ENCODE data around the gene ZFYVE27. TPM values are rescaled to one million over a fixed set of nuclear protein-coding genes. Genes with fewer than 3 reads are reported as not detected.
A peak's percentile ranks its signal among the peaks of the same experiment; 100 is the strongest.

ZFYVE27 gene
- total RNA-seq, 2 donors from 2014 or later: 14.8 to 32.6 TPM

- H3K27ac ChIP-seq: peak overlapping the region; percentile 85 to 91 (median 88)
- DNase-seq: no peak
- TF ChIP-seq CTCF (IDR thresholded peaks at IDR 0.05): no peak
- TF ChIP-seq POLR2A (IDR thresholded peaks at IDR 0.05): no peak
- H3K4me1 ChIP-seq: peaks cover 84% of the 10 kb centered on the region
- no peak overlapping the region for H3K4me3 ChIP-seq
- H3K36me3 ChIP-seq (replicated peaks in 1 of 2; ENCODE audit: insufficient read depth in 1 of 2, low read depth in 2 of 2): no peaks in the 10 kb centered on the region
- intact Hi-C loops (cut with DNase I): no loop called here
- H3K9me3 ChIP-seq: no peaks in the 10 kb centered on the region
- H3K27me3 ChIP-seq: no peaks in the 10 kb centered on the region
- WGBS, 2 donors: 28 to 35% methylated on average over 5 of the region's 6 CpGs
- no peak for ATAC-seq
Observed at GRCh38 chr10:97789770-97790397, 53.0 kb downstream of the ZFYVE27 start.

GRCh38 chr10:97791824-97792721 lies 55.1 kb downstream of the ZFYVE27 start:
- Histone ChIP-seq H3K4me3 (no peak overlapping the region), H3K27ac (peak overlapping the region; percentile 86 to 91 (median 88)), H3K4me1 (peaks cover 63% of the 10 kb centered on the region), H3K9me3 (no peaks in the 10 kb centered on the region), H3K36me3 (replicated peaks in 1 of 2; ENCODE audit: insufficient read depth in 1 of 2, low read depth in 2 of 2) (no peaks in the 10 kb centered on the region), H3K27me3 (no peaks in the 10 kb centered on the region)
- WGBS, 2 donors: 10 to 13% methylated on average over 5 to 13 of the region's 13 CpGs
- DNase-seq (peak; percentile 80 to 93 (median 90)), ATAC-seq (peak; percentile 49)
- peak in 1 of 3 donors; percentile 33 for TF ChIP-seq POLR2A (IDR thresholded peaks at IDR 0.05)
- TF ChIP-seq CTCF (IDR thresholded peaks at IDR 0.05): peak; percentile 78 to 89 (median 83)
- intact Hi-C loops (cut with DNase I): no loop called here

GRCh38 chr10:97795886-97796285 lies 59.0 kb downstream of the ZFYVE27 start:
- H3K4me3 ChIP-seq: no peak overlapping the region
- peaks cover 0 to 8% (median 0%) of the 10 kb centered on the region in 3 donors for H3K9me3 ChIP-seq
- intact Hi-C loops (cut with DNase I): no loop called here
- ATAC-seq (no peak), DNase-seq (peak in 1 of 4 donors; percentile 56)
- peaks cover 29% of the 10 kb centered on the region for H3K4me1 ChIP-seq
- H3K36me3 ChIP-seq (replicated peaks in 1 of 2; ENCODE audit: insufficient read depth in 1 of 2, low read depth in 2 of 2): no peaks in the 10 kb centered on the region
- no peak overlapping the region for H3K27ac ChIP-seq
- no peaks in the 10 kb centered on the region for H3K27me3 ChIP-seq
- 81 to 84% methylated on average over 4 of the region's 4 CpGs for WGBS, 2 donors
- peak in 2 of 7 experiments; percentile 10 to 35 for TF ChIP-seq CTCF (IDR thresholded peaks at IDR 0.05)
- no peak for TF ChIP-seq POLR2A (IDR thresholded peaks at IDR 0.05)

GRCh38 chr10:97796651-97797050 lies 59.7 kb downstream of the ZFYVE27 start:
- DNase-seq (no peak), ATAC-seq (no peak)
- peaks cover 28% of the 10 kb centered on the region for H3K4me1 ChIP-seq
- H3K4me3 ChIP-seq: no peak overlapping the region
- H3K9me3 ChIP-seq: peaks cover 0 to 8% (median 0%) of the 10 kb centered on the region in 3 donors
- H3K27ac ChIP-seq: no peak overlapping the region
- no peak for TF ChIP-seq POLR2A (IDR thresholded peaks at IDR 0.05)
- TF ChIP-seq CTCF (IDR thresholded peaks at IDR 0.05): no peak
- intact Hi-C loops (cut with DNase I): no loop called here
- WGBS, 2 donors: 35 to 42% methylated on average over 3 of the region's 3 CpGs
- no peaks in the 10 kb centered on the region for H3K27me3 ChIP-seq
- no peaks in the 10 kb centered on the region for H3K36me3 ChIP-seq (replicated peaks in 1 of 2; ENCODE audit: insufficient read depth in 1 of 2, low read depth in 2 of 2)

All from body of pancreas (tissue), 4 donors.